ENCODE measurements around the gene AMHR2. TPM values are rescaled to one million over a fixed set of nuclear protein-coding genes. Genes with fewer than 3 reads are reported as not detected.

Gene AMHR2
- total and polyA plus RNA-seq, 4 donors = 0.26 TPM; not detected in 3

DNA sequence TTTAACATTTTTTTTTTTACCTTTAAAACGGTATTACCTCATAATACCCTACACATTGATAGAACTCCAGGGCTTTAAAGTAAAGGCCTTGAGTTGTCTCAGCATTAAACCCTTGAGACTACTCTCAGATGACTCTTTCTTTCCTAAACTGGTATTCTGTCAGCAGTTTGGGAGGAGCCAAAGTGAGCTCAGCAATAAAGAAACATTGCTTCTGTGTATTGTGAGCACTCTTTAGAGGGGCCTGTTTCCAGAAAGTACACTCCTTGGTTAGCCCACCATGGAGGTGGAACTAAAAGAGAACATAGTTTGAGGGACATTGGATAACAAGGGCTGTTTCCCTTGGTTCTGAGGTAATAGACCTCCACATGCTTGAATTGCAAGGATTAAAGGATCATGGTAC is 55.2 kb downstream of the AMHR2 start:
- H3K27ac ChIP-seq (ENCODE audit: low read depth in 1 of 2, low read length in 2 of 2) = peak overlapping the region in 1 of 2 donors; percentile 6
- H3K36me3 ChIP-seq (ENCODE audit: control insufficient read depth in 1 of 2, insufficient read depth in 2 of 2, low read length in 1 of 2) = peaks cover 7 to 8% of the 10 kb centered on the region in 2 donors
- no peaks in the 10 kb centered on the region for H3K4me1 ChIP-seq (ENCODE audit: control insufficient read depth in 1 of 2, insufficient read depth in 2 of 2, low read length in 2 of 2)
- intact Hi-C loops (cut with DNase I) = no loop called here
- H3K9me3 ChIP-seq (ENCODE audit: control insufficient read depth, low read length) = no peaks in the 10 kb centered on the region
- no peaks in the 10 kb centered on the region for H3K27me3 ChIP-seq (ENCODE audit: control insufficient read depth in 1 of 2, insufficient read depth in 2 of 2, low read length in 1 of 2)
- no peak for DNase-seq
- no peak for ATAC-seq (ENCODE audit: low FRiP score)
- 32 to 39% methylated on average over 1 of the region's 1 CpG for WGBS, 2 donors
- H3K4me3 ChIP-seq (ENCODE audit: low read length in 2 of 2) = no peak overlapping the region

DNA sequence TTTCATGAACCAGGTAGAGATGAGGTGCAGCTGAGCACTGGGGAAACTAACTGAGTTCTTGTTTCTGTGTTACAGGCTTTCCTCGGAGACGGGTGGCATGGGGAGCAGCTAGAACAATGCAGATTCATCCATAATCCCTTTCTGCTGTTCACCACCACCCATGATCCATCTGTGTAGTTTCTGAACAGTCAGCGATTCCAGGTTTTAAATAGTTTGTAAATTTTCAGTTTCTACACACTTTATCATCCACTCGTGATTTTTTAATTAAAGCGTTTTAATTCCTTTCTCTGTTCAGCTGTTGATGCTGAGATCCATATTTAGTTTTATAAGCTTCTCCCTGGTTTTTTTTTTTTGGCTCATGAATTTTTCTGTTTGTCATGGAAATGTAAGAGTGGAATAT is 55.7 kb downstream of the AMHR2 start:
- Histone ChIP-seq H3K27me3 (ENCODE audit: control insufficient read depth in 1 of 2, insufficient read depth in 2 of 2, low read length in 1 of 2) (no peaks in the 10 kb centered on the region), H3K36me3 (ENCODE audit: control insufficient read depth in 1 of 2, insufficient read depth in 2 of 2, low read length in 1 of 2) (peaks cover 7 to 8% of the 10 kb centered on the region in 2 donors), H3K9me3 (ENCODE audit: control insufficient read depth, low read length) (no peaks in the 10 kb centered on the region), H3K4me1 (ENCODE audit: control insufficient read depth in 1 of 2, insufficient read depth in 2 of 2, low read length in 2 of 2) (no peaks in the 10 kb centered on the region), H3K4me3 (ENCODE audit: low read length in 2 of 2) (no peak overlapping the region), H3K27ac (ENCODE audit: low read depth in 1 of 2, low read length in 2 of 2) (no peak overlapping the region)
- ATAC-seq (ENCODE audit: low FRiP score) (no peak), DNase-seq (no peak)
- intact Hi-C loops (cut with DNase I) = no loop called here
- WGBS, 2 donors = 59 to 70% methylated on average over 5 of the region's 5 CpGs

DNA sequence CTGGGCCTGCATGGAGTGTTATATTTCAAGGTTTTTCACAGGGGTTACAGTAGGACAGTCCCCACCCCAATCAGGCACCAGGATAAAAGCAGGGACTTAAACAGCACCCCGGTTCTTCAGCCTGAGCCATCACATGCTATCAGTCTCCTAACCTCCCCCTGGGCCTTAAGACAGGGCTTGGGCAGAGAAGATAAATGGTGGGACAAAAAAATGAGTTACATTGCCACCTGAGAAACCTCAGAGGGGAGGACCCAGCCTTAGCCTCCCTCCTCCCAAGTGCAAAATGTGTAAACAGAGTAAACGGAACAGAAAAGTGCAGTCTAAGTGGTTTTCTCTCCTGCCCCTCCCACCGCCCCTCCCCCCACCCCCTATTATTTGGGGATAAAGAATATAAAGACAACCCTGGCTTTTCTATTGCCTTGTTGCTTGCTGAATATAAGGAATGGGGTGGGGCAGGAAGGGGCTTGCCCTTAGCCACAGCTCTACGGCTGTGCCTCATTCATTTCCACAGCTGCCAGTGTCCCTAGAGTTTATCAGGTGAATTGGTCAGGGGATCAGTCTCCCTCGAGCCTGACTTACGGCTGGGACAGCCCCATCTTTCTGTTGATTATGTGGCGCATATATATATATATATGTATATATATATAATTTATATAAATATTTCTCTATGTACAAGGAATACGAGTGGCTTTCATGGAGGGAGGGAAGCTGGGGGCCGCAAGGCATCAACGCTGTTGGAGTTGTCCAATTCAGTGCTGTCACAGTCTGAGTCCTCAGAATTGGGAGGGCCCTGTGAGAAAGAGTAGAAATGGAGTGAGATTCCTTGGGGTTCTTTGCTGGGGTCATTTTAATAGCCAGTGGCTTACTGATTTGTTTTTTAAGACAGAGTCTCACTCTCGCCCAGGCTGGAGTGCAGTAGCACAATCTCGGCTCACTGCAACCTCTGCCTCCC is 57.1 kb downstream of the AMHR2 start:
- H3K36me3 ChIP-seq (ENCODE audit: control insufficient read depth in 1 of 2, insufficient read depth in 2 of 2, low read length in 1 of 2) = peaks cover 6 to 7% of the 10 kb centered on the region in 2 donors
- no peak overlapping the region for H3K4me3 ChIP-seq (ENCODE audit: low read length in 2 of 2)
- no peak for ATAC-seq (ENCODE audit: low FRiP score)
- no peaks in the 10 kb centered on the region for H3K4me1 ChIP-seq (ENCODE audit: control insufficient read depth in 1 of 2, insufficient read depth in 2 of 2, low read length in 2 of 2)
- H3K9me3 ChIP-seq (ENCODE audit: control insufficient read depth, low read length) = no peaks in the 10 kb centered on the region
- no peak for DNase-seq
- intact Hi-C loops (cut with DNase I) = no loop called here
- H3K27ac ChIP-seq (ENCODE audit: low read depth in 1 of 2, low read length in 2 of 2) = peak overlapping the region in 1 of 2 donors; percentile 10
- 62 to 66% methylated on average over 12 of the region's 12 CpGs for WGBS, 2 donors
- no peaks in the 10 kb centered on the region for H3K27me3 ChIP-seq (ENCODE audit: control insufficient read depth in 1 of 2, insufficient read depth in 2 of 2, low read length in 1 of 2)

Other genes starting within 250 kb of the AMHR2 start
- gene ZNF740, start 243.1 kb upstream of the AMHR2 start, total RNA-seq = 10 to 100 TPM; 34.0 to 46.3 TPM
- 10 to 100 TPM in 1 of 2 donors, 1 to 10 TPM in 1; 4.1 to 15.7 TPM for gene ZNF740, start 243.1 kb upstream of the AMHR2 start, polyA plus RNA-seq
- 10 to 100 TPM; 52.7 to 74.4 TPM for gene CSAD, start 242.9 kb upstream of the AMHR2 start, total RNA-seq
- gene CSAD, start 242.9 kb upstream of the AMHR2 start, polyA plus RNA-seq = 100 to 1,000 TPM in 1 of 2 donors, 1 to 10 TPM in 1; 5.0 to 118 TPM
- 1 to 10 TPM; 3.2 to 5.8 TPM for gene ITGB7, start 216.6 kb upstream of the AMHR2 start, total RNA-seq
- 1 to 10 TPM; 1.4 to 4.9 TPM for gene ITGB7, start 216.6 kb upstream of the AMHR2 start, polyA plus RNA-seq
- 10 to 100 TPM; 32.7 to 63.9 TPM for gene RARG, start 191.6 kb upstream of the AMHR2 start, total RNA-seq
- 10 to 100 TPM; 14.5 to 35.6 TPM for gene RARG, start 191.6 kb upstream of the AMHR2 start, polyA plus RNA-seq
- 1 to 10 TPM in 1 of 2 donors, under 1 TPM in 1; 0.49 to 2.8 TPM for gene ESPL1, start 155.6 kb upstream of the AMHR2 start, total RNA-seq
- 1 to 10 TPM in 1 of 2 donors, under 1 TPM in 1; 0.38 to 2.5 TPM for gene ESPL1, start 155.6 kb upstream of the AMHR2 start, polyA plus RNA-seq
- 100 to 1,000 TPM; 386 to 452 TPM for gene PFDN5, start 128.3 kb upstream of the AMHR2 start, total RNA-seq
- gene PFDN5, start 128.3 kb upstream of the AMHR2 start, polyA plus RNA-seq = 1,000 to 10,000 TPM; 1,642 to 3,916 TPM
- gene MYG1, start 124.2 kb upstream of the AMHR2 start, total RNA-seq = 10 to 100 TPM; 32.7 to 43.6 TPM
- gene MYG1, start 124.2 kb upstream of the AMHR2 start, polyA plus RNA-seq = 100 to 1,000 TPM in 1 of 2 donors, 10 to 100 TPM in 1; 38.6 to 112 TPM
- 10 to 100 TPM; 33.3 to 45.3 TPM for gene AAAS, start 102.2 kb upstream of the AMHR2 start, total RNA-seq
- gene AAAS, start 102.2 kb upstream of the AMHR2 start, polyA plus RNA-seq = 100 to 1,000 TPM in 1 of 2 donors, 10 to 100 TPM in 1; 15.3 to 109 TPM
- under 1 TPM in 1 of 2 donors, not detected in 1; 0.33 TPM for gene SP7, start 87.5 kb upstream of the AMHR2 start, total RNA-seq
- gene SP7, start 87.5 kb upstream of the AMHR2 start, polyA plus RNA-seq = not detected
- 10 to 100 TPM; 63.3 to 83.1 TPM for gene SP1, start 43.7 kb upstream of the AMHR2 start, total RNA-seq
- 10 to 100 TPM in 1 of 2 donors, 1 to 10 TPM in 1; 7.4 to 17.3 TPM for gene SP1, start 43.7 kb upstream of the AMHR2 start, polyA plus RNA-seq
- gene PRR13, start 17.9 kb downstream of the AMHR2 start, total RNA-seq = 100 to 1,000 TPM in 1 of 2 donors, 10 to 100 TPM in 1; 94.6 to 104 TPM
- 100 to 1,000 TPM; 107 to 224 TPM for gene PRR13, start 17.9 kb downstream of the AMHR2 start, polyA plus RNA-seq
- 100 to 1,000 TPM; 578 to 688 TPM for gene PCBP2, start 28.2 kb downstream of the AMHR2 start, total RNA-seq
- 100 to 1,000 TPM; 510 to 513 TPM for gene PCBP2, start 28.2 kb downstream of the AMHR2 start, polyA plus RNA-seq
- gene MAP3K12, start 75.6 kb downstream of the AMHR2 start, total RNA-seq = 10 to 100 TPM; 21.2 to 44.5 TPM
- 10 to 100 TPM in 1 of 2 donors, 1 to 10 TPM in 1; 3.6 to 68.4 TPM for gene MAP3K12, start 75.6 kb downstream of the AMHR2 start, polyA plus RNA-seq
- gene TARBP2, start 77.4 kb downstream of the AMHR2 start, total RNA-seq = 10 to 100 TPM; 11.5 to 22.5 TPM
- gene TARBP2, start 77.4 kb downstream of the AMHR2 start, polyA plus RNA-seq = 10 to 100 TPM in 1 of 2 donors, 1 to 10 TPM in 1; 8.8 to 36.3 TPM
- gene NPFF, start 83.6 kb downstream of the AMHR2 start, total RNA-seq = not detected
- gene NPFF, start 83.6 kb downstream of the AMHR2 start, polyA plus RNA-seq = 10 to 100 TPM in 1 of 2 donors, 1 to 10 TPM in 1; 5.1 to 14.4 TPM
- gene ATF7, start 202.5 kb downstream of the AMHR2 start, total RNA-seq = 10 to 100 TPM; 68.4 to 73.5 TPM
- gene ATF7, start 202.5 kb downstream of the AMHR2 start, polyA plus RNA-seq = 10 to 100 TPM; 25.7 to 29.5 TPM